ENCODE results near the gene TMEM204.

Gene TMEM204

DNA sequence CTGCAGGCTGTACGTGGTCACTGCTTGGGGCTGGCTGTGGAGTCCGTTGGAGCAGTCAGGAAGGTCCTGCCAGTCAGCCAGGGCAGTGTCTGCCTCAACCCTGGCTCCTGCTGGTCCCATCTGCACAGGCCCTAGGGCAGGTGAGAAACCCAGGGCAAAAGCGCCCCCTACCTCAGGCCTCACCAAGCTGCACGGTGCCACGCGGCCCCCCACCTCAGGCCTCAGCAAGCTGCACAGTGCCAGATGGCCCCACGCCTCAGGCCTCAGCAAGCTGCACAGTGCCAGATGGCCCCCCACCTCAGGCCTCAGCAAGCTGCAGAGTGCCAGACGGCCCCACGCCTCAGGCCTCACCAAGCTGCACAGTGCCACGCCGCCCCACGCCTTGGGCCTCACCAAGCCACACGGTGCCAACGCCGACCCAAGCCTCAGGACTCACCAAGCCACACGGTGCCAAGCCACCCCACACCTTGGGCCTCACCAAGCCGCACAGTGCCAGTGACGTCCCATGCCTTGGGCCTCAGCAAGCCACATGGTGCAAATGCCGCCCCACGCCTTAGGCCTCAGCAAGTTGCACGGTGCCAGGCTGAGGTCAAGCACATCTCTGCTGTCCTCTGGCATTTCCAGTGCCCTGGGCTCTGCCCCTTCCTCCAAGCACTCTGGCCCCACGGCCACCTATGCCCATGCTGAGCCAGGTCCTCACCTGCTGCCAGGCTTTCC is 5.5 kb downstream of the TMEM204 start:
- DNase-seq (ENCODE audit: low spot score) = no peak

DNA sequence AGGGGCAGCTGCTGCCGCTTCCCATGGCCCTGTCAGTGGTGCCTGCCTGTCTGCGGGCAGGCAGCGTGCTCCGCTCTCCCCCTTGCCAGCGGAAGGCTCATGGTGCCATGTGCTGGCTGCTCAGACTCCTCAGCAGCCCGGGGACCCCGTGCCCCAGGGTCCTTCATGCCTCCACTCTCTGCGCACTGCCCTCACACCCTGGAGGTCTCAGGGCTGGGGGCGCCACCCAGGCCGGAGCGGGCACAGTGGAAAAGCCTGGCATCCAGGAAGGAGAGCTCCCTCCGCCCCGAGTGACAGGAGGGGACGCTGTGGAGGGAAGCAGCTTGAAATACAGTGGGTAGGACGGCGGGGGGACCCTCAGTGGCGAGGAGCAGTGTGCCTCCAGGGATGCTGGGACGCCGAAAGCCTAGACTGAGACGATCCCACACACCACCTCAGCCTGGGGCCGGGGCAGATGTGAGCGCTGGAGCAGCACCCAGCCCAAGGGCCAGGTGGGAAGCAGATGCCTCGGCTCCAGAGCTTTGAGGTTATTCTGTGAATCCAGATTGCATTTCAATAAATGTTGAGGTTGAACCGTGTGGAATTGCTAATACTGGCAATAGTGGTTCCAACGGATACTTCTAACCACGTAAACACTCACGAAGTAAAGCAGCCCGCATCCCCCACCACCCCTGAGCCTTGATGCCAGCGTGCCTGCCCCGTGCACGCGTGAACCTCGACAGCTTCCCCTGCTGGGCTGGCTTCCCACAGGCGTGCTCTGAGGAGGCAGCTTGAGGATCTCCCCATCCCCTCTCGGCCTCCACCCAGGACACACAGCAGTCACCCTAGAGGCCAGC is 6.5 kb downstream of the TMEM204 start:
- no peak for DNase-seq (ENCODE audit: low spot score)

DNA sequence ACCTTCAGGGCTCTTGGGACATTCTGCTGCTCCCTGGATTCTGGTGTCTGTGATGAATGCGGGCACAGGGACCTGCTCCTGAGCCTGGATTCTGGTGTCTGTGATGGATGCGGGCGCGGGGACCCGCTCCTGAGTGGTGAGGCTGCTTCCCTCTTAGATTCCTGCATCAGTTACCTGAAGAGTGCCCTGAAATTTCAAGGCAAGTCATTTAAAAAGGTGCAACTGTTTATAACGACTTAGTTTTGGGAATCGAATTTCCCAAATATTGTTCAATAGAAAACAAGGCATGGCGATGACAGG is 7.0 kb downstream of the TMEM204 start:
- no peak for DNase-seq (ENCODE audit: low spot score)

- DNase-seq (ENCODE audit: low spot score) = no peak
Observed at GRCh38 chr16:1541293-1542165, 8.1 kb downstream of the TMEM204 start.

DNA sequence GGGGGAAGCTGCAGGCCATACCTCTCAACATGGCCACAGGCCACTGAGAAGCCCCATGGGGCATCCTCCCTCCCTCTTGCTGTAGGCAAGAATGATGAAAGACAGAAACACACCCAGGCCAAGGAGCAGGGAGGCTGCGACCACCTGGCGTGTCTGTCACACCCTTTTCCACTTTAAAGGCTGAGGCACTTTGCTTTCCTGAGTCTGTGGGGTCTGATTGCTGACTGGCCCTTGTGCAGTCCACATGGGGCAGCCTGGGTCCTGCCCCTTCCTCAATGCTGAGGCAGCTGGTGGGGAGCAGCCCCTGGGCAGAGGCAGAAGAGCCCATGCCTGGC is 8.7 kb downstream of the TMEM204 start:
- DNase-seq (ENCODE audit: low spot score) = no peak

GRCh38 chr16:1542533-1542932 is 9.1 kb downstream of the TMEM204 start:
- DNase-seq (ENCODE audit: low spot score) = no peak

DNA sequence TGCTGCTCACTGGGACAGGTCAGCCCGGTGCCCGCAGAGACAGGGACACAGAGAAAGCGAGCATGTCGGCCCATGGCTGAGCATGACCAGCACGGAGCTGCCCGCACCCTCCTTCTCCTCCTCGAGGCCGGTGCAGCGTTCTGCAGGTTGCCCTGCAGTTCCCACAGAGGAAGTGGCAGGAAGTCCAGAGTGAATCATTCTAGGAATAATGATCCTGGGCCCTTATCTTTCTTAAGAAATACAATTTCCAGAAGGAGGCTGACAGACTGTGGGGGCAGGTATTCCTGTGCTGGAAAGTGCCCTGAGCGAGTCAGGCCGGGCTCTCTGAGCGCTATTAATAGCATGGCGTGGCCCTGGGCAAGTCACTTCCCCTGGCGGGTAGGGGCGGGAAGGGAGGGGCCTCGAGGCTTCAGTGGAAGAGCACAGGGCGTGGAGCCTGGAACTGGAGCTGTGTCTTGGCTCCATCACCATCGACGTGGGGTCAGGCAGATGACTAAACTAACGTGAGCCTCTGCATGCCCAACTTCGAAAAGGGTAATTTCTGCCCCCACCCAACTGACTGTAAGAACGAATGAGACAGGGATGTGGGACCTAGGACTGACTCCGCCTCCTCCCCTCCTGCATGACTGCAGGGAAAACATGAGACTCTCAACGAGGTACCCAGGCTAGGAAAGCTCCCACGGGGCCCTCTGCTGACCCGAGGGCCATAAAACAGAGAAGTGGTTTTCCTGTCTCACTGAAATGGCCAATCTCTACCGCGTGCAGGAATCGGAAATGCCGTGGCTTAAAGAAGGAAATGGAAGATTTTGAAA is 9.8 kb downstream of the TMEM204 start:
- DNase-seq (ENCODE audit: low spot score) = peak; percentile 47

DNA sequence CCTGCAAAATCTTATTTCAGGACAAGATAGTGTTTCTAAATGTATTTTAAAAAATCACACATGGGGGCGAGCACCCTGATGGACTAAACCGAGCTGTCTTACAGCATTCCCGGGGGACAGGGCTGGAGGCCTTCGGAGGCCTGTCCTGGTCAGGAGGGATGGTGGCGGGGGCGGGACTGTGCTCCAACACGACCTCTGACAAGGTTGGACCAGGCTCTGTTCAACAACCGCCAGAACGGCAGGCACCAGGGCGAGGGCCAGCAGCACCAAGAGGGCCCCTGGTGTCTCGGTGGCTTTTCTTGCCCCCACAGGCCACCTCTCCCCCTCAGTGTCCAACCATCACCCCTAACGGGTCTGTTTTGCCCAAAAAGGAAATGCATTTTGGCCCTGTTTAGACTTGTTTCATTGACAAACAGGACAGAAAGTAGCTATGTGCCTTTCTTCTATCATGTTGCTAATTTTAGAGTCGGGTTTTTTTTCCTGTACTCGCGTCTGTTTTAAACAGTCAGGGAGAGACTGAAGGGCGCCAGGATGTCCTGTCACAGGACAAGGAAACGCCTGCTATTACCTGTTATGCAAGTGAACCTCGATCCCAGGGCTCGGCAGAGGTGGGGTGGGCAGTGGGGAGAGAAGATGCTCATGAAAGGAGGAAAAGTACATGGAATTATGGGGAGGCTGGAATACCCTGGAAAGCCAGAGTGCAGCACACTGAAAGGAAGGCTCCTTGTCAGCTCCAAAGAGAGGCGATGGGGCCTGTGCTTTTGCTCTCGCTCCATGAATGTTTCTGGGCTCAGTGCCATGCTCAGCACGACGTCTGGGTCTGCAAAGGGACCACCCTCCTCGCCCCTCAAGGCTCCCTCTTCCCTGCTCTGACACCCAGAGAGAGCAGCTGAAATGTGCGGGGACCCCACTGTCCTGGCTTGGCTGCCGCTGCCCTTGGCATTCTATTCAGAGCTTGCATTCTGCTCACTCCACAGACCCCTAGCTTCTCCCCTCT is 11.9 kb downstream of the TMEM204 start:
- no peak for DNase-seq (ENCODE audit: low spot score)

DNA sequence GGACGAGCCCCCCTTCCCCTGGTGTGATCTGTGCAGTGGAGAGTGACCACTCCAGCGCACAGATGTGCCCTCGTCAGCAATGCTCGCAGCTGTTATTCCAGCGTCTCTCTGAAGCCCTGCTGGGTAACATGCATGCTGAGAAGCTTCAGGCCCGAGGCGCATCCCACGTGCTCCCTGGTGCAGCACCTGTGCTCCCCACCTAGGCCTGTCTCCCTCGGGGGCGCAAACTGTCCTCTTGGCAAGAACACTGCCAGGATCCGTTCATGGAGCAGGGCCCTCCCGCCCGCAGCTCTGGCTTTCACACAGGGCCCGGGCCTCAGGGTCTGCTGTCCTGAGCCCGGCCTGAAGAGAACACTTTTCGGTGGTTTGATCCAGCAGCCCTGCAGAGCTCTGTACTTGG is 13.0 kb downstream of the TMEM204 start:
- no peak for DNase-seq (ENCODE audit: low spot score)

DNA sequence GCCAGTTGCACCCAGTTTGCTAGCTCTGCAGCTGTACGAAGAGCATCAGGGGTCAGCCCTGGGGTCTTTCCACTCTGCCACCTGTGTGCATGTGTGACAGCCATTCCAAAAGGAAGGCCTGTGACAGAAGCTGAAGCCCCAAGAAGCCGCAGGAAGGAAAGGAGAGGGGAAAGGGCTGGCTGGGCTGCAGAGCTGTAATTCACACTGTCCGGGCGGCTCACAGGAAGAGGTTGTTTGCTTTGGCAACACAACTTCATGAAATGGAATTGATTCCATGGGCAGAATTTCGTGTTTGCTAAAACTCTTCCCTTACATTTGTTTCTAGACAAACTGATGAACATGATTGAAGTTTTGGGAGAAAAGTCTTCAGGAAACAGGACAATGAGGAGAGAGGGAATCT is 14.8 kb downstream of the TMEM204 start:
- no peak for DNase-seq (ENCODE audit: low spot score)

GRCh38 chr16:1548727-1549126 is 15.3 kb downstream of the TMEM204 start:
- no peak for DNase-seq (ENCODE audit: low spot score)

DNA sequence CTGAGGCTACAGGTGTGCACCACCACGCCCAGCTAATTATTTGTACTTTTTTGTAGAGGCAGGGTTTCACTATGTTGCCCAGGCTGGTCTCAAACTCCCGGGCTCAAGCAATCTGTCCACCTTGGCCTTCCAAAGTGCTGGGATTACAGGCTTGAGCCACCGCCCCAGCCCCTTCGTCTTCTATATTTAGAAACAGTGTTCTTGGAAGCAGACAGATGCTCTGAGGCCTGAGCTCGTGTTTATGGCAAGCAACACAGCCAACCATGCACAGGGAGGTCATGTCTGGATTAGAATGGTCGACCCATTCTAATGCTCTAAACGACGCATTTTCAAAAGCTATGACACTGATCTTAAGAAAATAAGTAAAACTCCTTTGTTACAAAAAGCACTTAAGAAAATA is 16.6 kb downstream of the TMEM204 start:
- DNase-seq (ENCODE audit: low spot score) = no peak

DNA sequence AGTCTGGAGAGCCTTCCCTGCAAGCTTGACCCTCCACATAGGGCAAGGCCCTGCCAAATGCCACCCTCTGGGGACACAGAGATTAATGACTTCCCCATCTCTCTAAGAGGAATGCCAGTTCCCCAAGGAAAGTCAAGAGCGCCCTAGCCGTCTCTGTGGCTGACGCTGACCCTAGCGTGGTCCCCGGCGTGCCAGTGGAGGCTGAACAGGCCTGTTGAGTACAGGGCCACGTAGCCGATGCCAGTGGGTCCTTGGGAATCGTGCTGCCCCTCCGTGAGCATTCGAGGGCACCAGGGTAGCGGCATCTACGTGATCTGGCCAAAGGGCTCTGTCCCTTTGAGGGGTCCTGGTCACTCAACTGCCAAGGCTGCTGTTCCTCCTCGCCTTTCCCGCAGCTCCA is 17.2 kb downstream of the TMEM204 start:
- no peak for DNase-seq (ENCODE audit: low spot score)

DNA sequence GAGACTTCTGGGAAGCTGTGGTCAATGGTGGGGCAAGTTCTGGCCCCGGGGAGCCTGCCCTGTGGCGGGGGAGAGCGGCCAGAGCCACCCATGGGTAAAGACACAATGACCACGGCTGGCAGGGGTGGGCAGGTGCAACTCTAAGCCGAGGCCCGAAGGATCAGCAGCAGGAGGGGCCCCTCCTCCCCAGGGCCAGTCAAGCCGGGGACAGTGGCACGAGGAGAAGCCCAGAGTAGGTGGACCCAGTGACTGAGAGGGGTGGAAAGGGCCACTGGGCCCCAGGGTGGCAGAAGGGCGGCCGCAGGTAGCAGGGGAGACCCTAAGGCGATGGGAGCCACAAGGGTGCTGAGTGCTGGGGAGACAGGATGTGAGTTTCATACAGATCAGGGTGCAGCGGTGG is 17.7 kb downstream of the TMEM204 start:
- no peak for DNase-seq (ENCODE audit: low spot score)

- DNase-seq (ENCODE audit: low spot score) = no peak
Observed at GRCh38 chr16:1552129-1552528, 18.7 kb downstream of the TMEM204 start.

- no peak for DNase-seq (ENCODE audit: low spot score)
Observed at GRCh38 chr16:1553946-1554825, 20.7 kb downstream of the TMEM204 start.

DNA sequence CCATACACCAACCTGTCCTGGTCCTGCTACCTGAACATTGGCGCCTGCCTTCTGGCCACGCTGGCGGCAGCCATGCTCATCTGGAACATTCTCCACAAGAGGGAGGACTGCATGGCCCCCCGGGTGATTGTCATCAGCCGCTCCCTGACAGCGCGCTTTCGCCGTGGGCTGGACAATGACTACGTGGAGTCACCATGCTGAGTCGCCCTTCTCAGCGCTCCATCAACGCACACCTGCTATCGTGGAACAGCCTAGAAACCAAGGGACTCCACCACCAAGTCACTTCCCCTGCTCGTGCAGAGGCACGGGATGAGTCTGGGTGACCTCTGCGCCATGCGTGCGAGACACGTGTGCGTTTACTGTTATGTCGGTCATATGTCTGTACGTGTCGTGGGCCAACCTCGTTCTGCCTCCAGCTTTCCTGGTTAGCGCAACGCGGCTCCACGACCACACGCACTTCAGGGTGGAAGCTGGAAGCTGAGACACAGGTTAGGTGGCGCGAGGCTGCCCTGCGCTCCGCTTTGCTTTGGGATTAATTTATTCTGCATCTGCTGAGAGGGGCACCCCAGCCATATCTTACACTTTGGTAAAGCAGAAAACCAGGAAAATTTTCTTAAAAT is 21.5 kb downstream of the TMEM204 start:
- DNase-seq (ENCODE audit: low spot score) = no peak

DNA sequence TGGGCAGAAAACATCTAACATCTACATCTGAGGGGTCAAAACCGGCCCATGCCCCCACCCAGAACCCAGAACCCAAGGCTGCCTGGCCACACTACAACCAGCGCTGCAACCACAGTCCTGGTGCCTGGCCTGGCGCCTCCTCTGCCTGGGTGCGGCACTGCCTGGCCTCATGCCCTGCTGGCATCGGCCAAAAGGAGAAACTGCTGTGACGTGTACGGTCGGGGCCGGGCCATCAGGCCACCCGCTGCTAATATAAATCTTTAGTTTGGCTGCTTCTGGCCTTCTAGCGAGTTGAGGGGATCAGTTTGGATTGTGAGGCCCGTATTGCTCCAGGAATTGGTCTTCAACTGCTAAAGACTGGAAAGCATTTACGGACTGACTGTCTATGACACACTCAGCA is 22.8 kb downstream of the TMEM204 start:
- no peak for DNase-seq (ENCODE audit: low spot score)

DNA sequence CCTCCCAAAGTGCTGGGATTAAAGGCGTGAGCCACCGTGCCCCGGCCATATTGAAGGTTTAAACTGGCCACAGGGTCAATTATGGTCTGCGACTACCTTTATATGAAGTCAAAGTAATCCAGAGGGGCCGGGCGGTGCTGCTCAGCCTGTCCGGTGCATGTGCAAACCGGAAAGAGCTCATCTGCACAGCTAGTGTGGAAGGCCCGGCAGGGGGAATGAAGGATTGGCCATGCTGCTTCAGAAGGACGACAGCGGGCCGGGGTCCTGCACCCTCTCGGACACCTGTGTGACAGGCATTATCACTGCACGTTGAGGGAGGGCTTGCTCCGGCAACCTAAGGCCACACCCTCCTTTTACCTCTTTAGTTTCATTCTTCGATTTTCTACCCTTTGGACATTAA is 23.6 kb downstream of the TMEM204 start:
- DNase-seq (ENCODE audit: low spot score) = no peak
